ENCODE results near the gene C18orf63.

DNA sequence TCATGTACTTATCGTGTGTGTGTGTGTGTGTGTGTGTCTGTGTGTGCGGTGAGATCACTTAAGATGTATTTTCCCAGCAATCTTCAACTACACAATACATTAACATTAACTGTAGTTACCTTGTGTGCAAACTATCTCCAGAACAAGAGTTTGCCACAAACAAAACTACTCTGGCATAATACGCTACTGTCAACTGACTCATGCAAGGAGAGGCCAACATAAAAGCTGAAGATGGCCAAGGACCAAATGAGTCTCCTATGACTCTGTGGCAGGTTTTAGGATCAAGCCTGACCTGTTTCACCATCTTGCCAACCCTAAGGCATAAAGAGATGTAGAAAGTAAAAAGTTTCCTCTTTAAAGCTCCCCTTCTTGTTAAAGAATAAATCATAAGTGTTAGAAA lies 44.0 kb upstream of the C18orf63 start:
- TF ChIP-seq, protein P1, sequence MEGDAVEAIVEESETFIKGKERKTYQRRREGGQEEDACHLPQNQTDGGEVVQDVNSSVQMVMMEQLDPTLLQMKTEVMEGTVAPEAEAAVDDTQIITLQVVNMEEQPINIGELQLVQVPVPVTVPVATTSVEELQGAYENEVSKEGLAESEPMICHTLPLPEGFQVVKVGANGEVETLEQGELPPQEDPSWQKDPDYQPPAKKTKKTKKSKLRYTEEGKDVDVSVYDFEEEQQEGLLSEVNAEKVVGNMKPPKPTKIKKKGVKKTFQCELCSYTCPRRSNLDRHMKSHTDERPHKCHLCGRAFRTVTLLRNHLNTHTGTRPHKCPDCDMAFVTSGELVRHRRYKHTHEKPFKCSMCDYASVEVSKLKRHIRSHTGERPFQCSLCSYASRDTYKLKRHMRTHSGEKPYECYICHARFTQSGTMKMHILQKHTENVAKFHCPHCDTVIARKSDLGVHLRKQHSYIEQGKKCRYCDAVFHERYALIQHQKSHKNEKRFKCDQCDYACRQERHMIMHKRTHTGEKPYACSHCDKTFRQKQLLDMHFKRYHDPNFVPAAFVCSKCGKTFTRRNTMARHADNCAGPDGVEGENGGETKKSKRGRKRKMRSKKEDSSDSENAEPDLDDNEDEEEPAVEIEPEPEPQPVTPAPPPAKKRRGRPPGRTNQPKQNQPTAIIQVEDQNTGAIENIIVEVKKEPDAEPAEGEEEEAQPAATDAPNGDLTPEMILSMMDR (conservative IDR thresholded peaks at IDR 0.05; ENCODE audit: low read depth, low read length), result no peak
- no peak for TF ChIP-seq EZH2 (IDR thresholded peaks at IDR 0.05; ENCODE audit: borderline replicate concordance, low read depth, low read length, poor library complexity, severe bottlenecking)
